GM18517 (cell line): ENCODE data around the gene CILP2.

Experiments
- ATAC-seq: cut with Tn5 transposase; IDR thresholded peaks from one replicate; pipeline ENCODE4 v1.9.1; 2021; ENCODE audit warnings: mild to moderate bottlenecking, moderate library complexity; ENCODE audit not compliant: unreplicated experiment

CILP2 gene

GRCh38 chr19:19562665-19563347, 24.7 kb downstream of the CILP2 start:
- ATAC-seq: no peak

- ATAC-seq: no peak
These were observed 25.3 kb downstream of the CILP2 start for GRCh38 chr19:19563348-19563848.

- ATAC-seq: no peak
These were observed 28.2 kb downstream of the CILP2 start for GRCh38 chr19:19566306-19566705.

GRCh38 chr19:19567391-19567790, 29.3 kb downstream of the CILP2 start:
- ATAC-seq: no peak

- ATAC-seq: no peak
These were observed 31.0 kb downstream of the CILP2 start for GRCh38 chr19:19568802-19569756.

- ATAC-seq: no peak
These were observed 32.5 kb downstream of the CILP2 start for GRCh38 chr19:19570571-19570970.

GRCh38 chr19:19571071-19571786, 33.2 kb downstream of the CILP2 start:
- ATAC-seq: no peak

- no peak for ATAC-seq
These were observed 37.3 kb downstream of the CILP2 start for GRCh38 chr19:19575411-19575810.

GRCh38 chr19:19578252-19578651, 40.2 kb downstream of the CILP2 start:
- ATAC-seq: no peak

GRCh38 chr19:19579533-19580361, 41.7 kb downstream of the CILP2 start:
- ATAC-seq: no peak

- ATAC-seq: no peak
These were observed 42.4 kb downstream of the CILP2 start for GRCh38 chr19:19580418-19580817.

- no peak for ATAC-seq
These were observed 43.3 kb downstream of the CILP2 start for GRCh38 chr19:19581391-19581790.

GRCh38 chr19:19582471-19582870, 44.4 kb downstream of the CILP2 start:
- no peak for ATAC-seq

- ATAC-seq: no peak
These were observed 46.3 kb downstream of the CILP2 start for GRCh38 chr19:19584356-19584755.

- no peak for ATAC-seq
These were observed 49.7 kb downstream of the CILP2 start for GRCh38 chr19:19587771-19588170.

GRCh38 chr19:19588546-19588945, 50.5 kb downstream of the CILP2 start:
- no peak for ATAC-seq

GRCh38 chr19:19591133-19591825, 53.2 kb downstream of the CILP2 start:
- no peak for ATAC-seq

- ATAC-seq: no peak
These were observed 54.6 kb downstream of the CILP2 start for GRCh38 chr19:19592690-19593089.

- no peak for ATAC-seq
These were observed 56.3 kb downstream of the CILP2 start for GRCh38 chr19:19594381-19594780.
